Liver (tissue), 9 donors: ENCODE data around the gene UBA7. TPM values are rescaled to one million over a fixed set of nuclear protein-coding genes. Genes with fewer than 3 reads are reported as not detected.

Source experiments
- DNase-seq: peaks from one replicate; pipeline ENCODE4 v3.0.0-alpha.2; 2017; ENCODE audit warnings: low spot score
- H3K27ac ChIP-seq, 2 donors: one replicate each; pipeline ENCODE4 v1.7.0; 2013; ENCODE audit warnings: inconsistent platforms in 2 of 2, low read length in 2 of 2, control low read depth in 1 of 2, low read depth in 1 of 2, mild to moderate bottlenecking in 1 of 2
- H3K27me3 ChIP-seq, 4 donors: one replicate each; pipeline versions ENCODE4 v1.6.1 to v1.7.0; 2013; ENCODE audit warnings: low read length in 3 of 4, inconsistent platforms in 1 of 4, mild to moderate bottlenecking in 1 of 4, moderate library complexity in 1 of 4; ENCODE audit not compliant: control insufficient read depth in 4 of 4, insufficient read depth in 4 of 4
- H3K36me3 ChIP-seq, 4 donors: one replicate each; pipeline versions ENCODE4 v1.6.1 to v1.7.0; 2013; ENCODE audit warnings: low read length in 3 of 4, mild to moderate bottlenecking in 3 of 4, low read depth in 1 of 4, moderate library complexity in 1 of 4; ENCODE audit not compliant: control insufficient read depth in 4 of 4, insufficient read depth in 3 of 4
- H3K4me1 ChIP-seq, 4 donors: one replicate each; pipeline versions ENCODE4 v1.6.1 to v1.7.0; 2013; ENCODE audit warnings: low read length in 3 of 4, mild to moderate bottlenecking in 3 of 4, moderate library complexity in 1 of 4; ENCODE audit not compliant: control insufficient read depth in 4 of 4, insufficient read depth in 4 of 4
- H3K4me3 ChIP-seq, 3 donors: one replicate each; pipeline versions ENCODE4 v1.6.1 to v1.7.0; 2013; ENCODE audit warnings: low read length in 3 of 3, control low read depth in 1 of 3, low read depth in 1 of 3, mild to moderate bottlenecking in 1 of 3
- H3K9ac ChIP-seq, 2 donors: one replicate each; pipeline ENCODE4 v1.7.0; 2013; ENCODE audit warnings: low read length in 2 of 2, mild to moderate bottlenecking in 2 of 2, moderate library complexity in 2 of 2, control low read depth in 1 of 2, low read depth in 1 of 2
- H3K9me3 ChIP-seq, 4 donors: one replicate each; pipeline versions ENCODE4 v1.6.1 to v1.7.0; 2013; ENCODE audit warnings: low read length in 3 of 4; ENCODE audit not compliant: control insufficient read depth in 4 of 4
- ATF3 ChIP-seq: IDR thresholded peaks from 2 replicates; pipeline ENCODE4 v1.6.1; 2016; ENCODE audit warnings: antibody characterized with exemption
- CTCF ChIP-seq: fragments of 150-350 bp; IDR thresholded peaks from 2 replicates; pipeline ENCODE4 v1.5.1; 2017; ENCODE audit warnings: improper control_type of control experiment, low read depth, low read length; ENCODE audit not compliant: missing input control
- EGR1 ChIP-seq, 2 donors: IDR thresholded peaks; 2 replicates each; pipeline ENCODE4 v1.6.1; 2016 to 2018; ENCODE audit warnings: antibody characterized with exemption in 2 of 2, low read depth in 2 of 2
- FOXA1 ChIP-seq: IDR thresholded peaks from 2 replicates; pipeline ENCODE4 v1.6.1; 2016; ENCODE audit warnings: antibody characterized with exemption
- FOXA2 ChIP-seq: IDR thresholded peaks from 2 replicates; pipeline ENCODE4 v1.6.1; 2016; ENCODE audit warnings: antibody characterized with exemption
- GABPA ChIP-seq, 2 donors: IDR thresholded peaks in 1 of 2; conservative IDR thresholded peaks in 1 of 2; 2 replicates each; pipeline ENCODE4 v1.6.1; 2016; ENCODE audit warnings: antibody characterized with exemption in 2 of 2, mild to moderate bottlenecking in 1 of 2, moderate library complexity in 1 of 2
- HNF4A ChIP-seq, 2 donors: conservative IDR thresholded peaks; 2 replicates each; pipeline ENCODE4 v1.6.1; 2016; ENCODE audit warnings: antibody characterized with exemption in 2 of 2, mild to moderate bottlenecking in 2 of 2
- HNF4G ChIP-seq: IDR thresholded peaks from 2 replicates; pipeline ENCODE4 v1.6.1; 2016; ENCODE audit warnings: antibody characterized with exemption
- JUND ChIP-seq, 2 donors: IDR thresholded peaks; 2 replicates each; pipeline ENCODE4 v1.6.1; 2016; ENCODE audit warnings: antibody characterized with exemption in 2 of 2
- NR2F2 ChIP-seq: IDR thresholded peaks from 2 replicates; pipeline ENCODE4 v1.6.1; 2016; ENCODE audit warnings: antibody characterized with exemption
- RAD21 ChIP-seq, 2 donors: IDR thresholded peaks; 2 replicates each; pipeline ENCODE4 v1.6.1; 2016; ENCODE audit warnings: antibody characterized with exemption in 2 of 2, mild to moderate bottlenecking in 2 of 2
- REST ChIP-seq: IDR thresholded peaks from 2 replicates; pipeline ENCODE4 v1.6.1; 2016; ENCODE audit warnings: antibody characterized with exemption, mild to moderate bottlenecking
- RXRA ChIP-seq, 2 donors: IDR thresholded peaks; 2 replicates each; pipeline ENCODE4 v1.6.1; 2017 to 2018; ENCODE audit warnings: antibody characterized with exemption in 2 of 2, mild to moderate bottlenecking in 1 of 2
- TAF1 ChIP-seq: conservative IDR thresholded peaks from 2 replicates; pipeline ENCODE4 v1.6.1; 2016; ENCODE audit warnings: antibody characterized with exemption, mild to moderate bottlenecking
- YY1 ChIP-seq: IDR thresholded peaks from 2 replicates; pipeline ENCODE4 v1.6.1; 2016; ENCODE audit warnings: antibody characterized with exemption, mild to moderate bottlenecking
- WGBS: extraction: QIAGEN DNeasy Blood & Tissue Kit; methylation state at CpG from one replicate; pipeline ENCODE4 v1.1.7; 2013; 5-methylcytosine and 5-hydroxymethylcytosine counted together
- polyA plus RNA-seq, 2 donors: library from polyadenylated mRNA; stranded (reverse) in 1 of 2; unstranded in 1 of 2; fragments of 200-250 nt in 1 of 2; fragments of >200 nt in 1 of 2; fragmentation: Nextera tagmentation in 1 of 2; extraction: Ambion mirVana in 1 of 2; gene quantifications; one replicate each; pipeline versions ENCODE4 v1.2.1 to v1.2.3, GENCODE V29; 2013 to 2015
- total RNA-seq, 2 donors: library from RNA; depleted of rRNA; stranded (reverse); fragments of >200 nt; gene quantifications; one replicate each; pipeline ENCODE4 v1.2.3, GENCODE V29; 2014
- TF ChIP-seq, protein P1 (sequence below): IDR thresholded peaks from 2 replicates; pipeline ENCODE4 v1.6.1; 2016; ENCODE audit warnings: antibody characterized with exemption
- donor health status: healthy.
- donor health status: healthy.
- donor health status: healthy.
- donor health status: healthy.
- donor health status: healthy.

Gene UBA7
- total and polyA plus RNA-seq, 4 donors = 14.6 to 29.5 (median 15.2) TPM

DNA sequence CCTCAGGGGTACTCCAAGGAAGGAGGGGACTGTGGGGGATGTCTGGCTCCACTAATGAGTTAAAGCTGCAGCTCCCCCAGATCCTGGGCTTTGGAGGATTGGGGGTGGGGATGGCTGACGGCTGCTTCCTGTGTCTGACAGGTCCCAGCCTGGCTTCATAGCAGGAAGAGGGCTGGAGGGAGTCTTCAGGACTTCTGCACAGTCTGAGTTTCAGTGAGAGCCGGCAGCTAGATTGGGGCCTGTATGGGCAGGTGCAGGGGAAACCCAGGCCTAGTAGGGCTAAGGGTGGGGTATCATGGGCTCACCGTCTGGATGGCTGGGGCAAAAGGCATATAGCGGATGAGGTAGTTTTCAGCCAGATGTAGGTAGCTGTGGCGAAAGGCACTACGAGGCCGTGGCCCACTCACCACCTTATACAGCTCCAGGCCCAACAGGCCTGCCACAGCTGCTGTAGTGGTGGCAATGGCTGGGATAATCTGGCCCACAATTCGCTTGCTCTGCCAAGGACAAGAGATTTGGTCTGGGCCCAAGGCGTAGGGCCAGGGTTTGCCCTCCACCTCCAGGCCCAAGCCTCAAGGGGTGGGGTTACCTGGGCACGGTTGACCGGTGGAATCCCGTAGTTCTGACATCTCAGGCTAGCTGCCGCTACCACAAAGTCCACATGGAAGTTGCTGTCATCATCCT lies 6.2 kb downstream of the UBA7 start:
- 85% methylated on average over 13 of the region's 13 CpGs for WGBS
- no peak for DNase-seq
- Histone ChIP-seq H3K9me3 (no peaks in the 10 kb centered on the region), H3K36me3 (peaks cover 2 to 16% (median 10%) of the 10 kb centered on the region in 4 donors), H3K27ac (peak overlapping the region; percentile 15 to 35), H3K9ac (no peak overlapping the region), H3K27me3 (no peaks in the 10 kb centered on the region), H3K4me3 (no peak overlapping the region), H3K4me1 (peaks cover 0 to 56% (median 11%) of the 10 kb centered on the region in 4 donors)
- TF ChIP-seq RAD21 (IDR thresholded peaks at IDR 0.05) = no peak
- TF ChIP-seq JUND (IDR thresholded peaks at IDR 0.05) = no peak
- no peak for TF ChIP-seq FOXA1
- no peak for TF ChIP-seq YY1
- TF ChIP-seq EGR1 (IDR thresholded peaks at IDR 0.05; ENCODE audit: low read depth in 2 of 2) = no peak
- TF ChIP-seq RXRA (IDR thresholded peaks at IDR 0.05) = no peak
- TF ChIP-seq, protein P1, sequence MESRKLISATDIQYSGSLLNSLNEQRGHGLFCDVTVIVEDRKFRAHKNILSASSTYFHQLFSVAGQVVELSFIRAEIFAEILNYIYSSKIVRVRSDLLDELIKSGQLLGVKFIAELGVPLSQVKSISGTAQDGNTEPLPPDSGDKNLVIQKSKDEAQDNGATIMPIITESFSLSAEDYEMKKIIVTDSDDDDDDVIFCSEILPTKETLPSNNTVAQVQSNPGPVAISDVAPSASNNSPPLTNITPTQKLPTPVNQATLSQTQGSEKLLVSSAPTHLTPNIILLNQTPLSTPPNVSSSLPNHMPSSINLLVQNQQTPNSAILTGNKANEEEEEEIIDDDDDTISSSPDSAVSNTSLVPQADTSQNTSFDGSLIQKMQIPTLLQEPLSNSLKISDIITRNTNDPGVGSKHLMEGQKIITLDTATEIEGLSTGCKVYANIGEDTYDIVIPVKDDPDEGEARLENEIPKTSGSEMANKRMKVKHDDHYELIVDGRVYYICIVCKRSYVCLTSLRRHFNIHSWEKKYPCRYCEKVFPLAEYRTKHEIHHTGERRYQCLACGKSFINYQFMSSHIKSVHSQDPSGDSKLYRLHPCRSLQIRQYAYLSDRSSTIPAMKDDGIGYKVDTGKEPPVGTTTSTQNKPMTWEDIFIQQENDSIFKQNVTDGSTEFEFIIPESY = no peak
- no peak for TF ChIP-seq NR2F2
- TF ChIP-seq TAF1 = no peak
- TF ChIP-seq ATF3 = no peak
- no peak for TF ChIP-seq HNF4G
- TF ChIP-seq HNF4A (conservative IDR thresholded peaks at IDR 0.05) = no peak
- no peak for TF ChIP-seq FOXA2
- no peak for TF ChIP-seq GABPA (IDR thresholded peaks at IDR 0.05 in 1 of 2, conservative IDR thresholded peaks at IDR 0.05 in 1 of 2)
- TF ChIP-seq REST = no peak
- no peak for TF ChIP-seq CTCF

GRCh38 chr3:49806850-49807249 lies 6.9 kb downstream of the UBA7 start:
- no peak for TF ChIP-seq ATF3
- peak overlapping the region in 1 of 2 donors; percentile 8 for H3K27ac ChIP-seq
- no peaks in the 10 kb centered on the region for H3K9me3 ChIP-seq
- WGBS = 73% methylated on average over 2 of the region's 2 CpGs
- peaks cover 0 to 53% (median 9%) of the 10 kb centered on the region in 4 donors for H3K4me1 ChIP-seq
- no peak overlapping the region for H3K9ac ChIP-seq
- no peak for DNase-seq
- no peak overlapping the region for H3K4me3 ChIP-seq
- no peaks in the 10 kb centered on the region for H3K27me3 ChIP-seq
- peaks cover 2 to 16% (median 7%) of the 10 kb centered on the region in 4 donors for H3K36me3 ChIP-seq
